Duodenal mucosa (tissue), 2 donors: ENCODE measurements around the gene TMEM138.

ENCODE experiments used
- H3K27ac ChIP-seq: one replicate; pipeline ENCODE4 v1.7.0; 2013; ENCODE audit warnings: low read depth, low read length
- H3K27me3 ChIP-seq, 2 donors: one replicate each; pipeline ENCODE4 v1.7.0; 2013; ENCODE audit warnings: low read length in 2 of 2, control low read depth in 1 of 2; ENCODE audit not compliant: insufficient read depth in 2 of 2, control insufficient read depth in 1 of 2
- H3K36me3 ChIP-seq, 2 donors: one replicate each; pipeline ENCODE4 v1.7.0; 2013; ENCODE audit warnings: low read length in 2 of 2, control low read depth in 1 of 2; ENCODE audit not compliant: insufficient read depth in 2 of 2, control insufficient read depth in 1 of 2
- H3K4me1 ChIP-seq, 2 donors: one replicate each; pipeline ENCODE4 v1.7.0; 2013; ENCODE audit warnings: low read length in 2 of 2, control low read depth in 1 of 2; ENCODE audit not compliant: insufficient read depth in 2 of 2, control insufficient read depth in 1 of 2
- H3K4me3 ChIP-seq, 2 donors: one replicate each; pipeline ENCODE4 v1.7.0; 2013; ENCODE audit warnings: low read length in 2 of 2, low read depth in 1 of 2
- H3K9ac ChIP-seq, 2 donors: one replicate each; pipeline ENCODE4 v1.7.0; 2013; ENCODE audit warnings: low read length in 2 of 2, low read depth in 1 of 2
- H3K9me3 ChIP-seq, 2 donors: one replicate each; pipeline ENCODE4 v1.7.0; 2013; ENCODE audit warnings: low read length in 2 of 2, control low read depth in 1 of 2; ENCODE audit not compliant: control insufficient read depth in 1 of 2

Gene TMEM138

GRCh38 chr11:61350803-61351202 is 11.4 kb upstream of the TMEM138 start:
- Histone ChIP-seq H3K27me3 (no peaks in the 10 kb centered on the region), H3K9me3 (no peaks in the 10 kb centered on the region), H3K36me3 (peaks cover 31 to 69% of the 10 kb centered on the region in 2 donors), H3K4me3 (no peak overlapping the region), H3K27ac (no peak overlapping the region), H3K4me1 (peaks cover 21 to 25% of the 10 kb centered on the region in 2 donors), H3K9ac (no peak overlapping the region)

- Histone ChIP-seq H3K4me3 (no peak overlapping the region), H3K36me3 (peaks cover 27 to 59% of the 10 kb centered on the region in 2 donors), H3K4me1 (peaks cover 9 to 15% of the 10 kb centered on the region in 2 donors), H3K9ac (no peak overlapping the region), H3K27ac (no peak overlapping the region), H3K9me3 (no peaks in the 10 kb centered on the region), H3K27me3 (no peaks in the 10 kb centered on the region)
Observed at GRCh38 chr11:61352038-61352437, 10.1 kb upstream of the TMEM138 start.

GRCh38 chr11:61353131-61354067 is 8.8 kb upstream of the TMEM138 start:
- Histone ChIP-seq H3K9me3 (no peaks in the 10 kb centered on the region), H3K9ac (no peak overlapping the region), H3K4me3 (no peak overlapping the region), H3K27me3 (no peaks in the 10 kb centered on the region), H3K36me3 (peaks cover 25 to 46% of the 10 kb centered on the region in 2 donors), H3K27ac (no peak overlapping the region), H3K4me1 (peaks cover 9 to 24% of the 10 kb centered on the region in 2 donors)

GRCh38 chr11:61354208-61354607 is 8.0 kb upstream of the TMEM138 start:
- Histone ChIP-seq H3K27me3 (no peaks in the 10 kb centered on the region), H3K9me3 (no peaks in the 10 kb centered on the region), H3K9ac (no peak overlapping the region), H3K36me3 (peaks cover 24 to 38% of the 10 kb centered on the region in 2 donors), H3K27ac (peak overlapping the region; percentile 22), H3K4me3 (no peak overlapping the region), H3K4me1 (peaks cover 10 to 27% of the 10 kb centered on the region in 2 donors)

GRCh38 chr11:61356706-61357105 is 5.5 kb upstream of the TMEM138 start:
- Histone ChIP-seq H3K9ac (no peak overlapping the region), H3K4me1 (peaks cover 29 to 47% of the 10 kb centered on the region in 2 donors), H3K27me3 (no peaks in the 10 kb centered on the region), H3K36me3 (peaks cover 11 to 18% of the 10 kb centered on the region in 2 donors), H3K9me3 (no peaks in the 10 kb centered on the region), H3K27ac (no peak overlapping the region), H3K4me3 (no peak overlapping the region)

GRCh38 chr11:61357233-61357893 is 4.8 kb upstream of the TMEM138 start:
- H3K36me3 ChIP-seq = peaks cover 11 to 14% of the 10 kb centered on the region in 2 donors
- no peak overlapping the region for H3K9ac ChIP-seq
- no peak overlapping the region for H3K27ac ChIP-seq
- H3K4me1 ChIP-seq = peaks cover 29 to 47% of the 10 kb centered on the region in 2 donors
- no peaks in the 10 kb centered on the region for H3K27me3 ChIP-seq
- no peak overlapping the region for H3K4me3 ChIP-seq
- H3K9me3 ChIP-seq = no peaks in the 10 kb centered on the region

GRCh38 chr11:61357894-61358239 is 4.3 kb upstream of the TMEM138 start:
- H3K9ac ChIP-seq = no peak overlapping the region
- no peaks in the 10 kb centered on the region for H3K27me3 ChIP-seq
- H3K36me3 ChIP-seq = peaks cover 8 to 13% of the 10 kb centered on the region in 2 donors
- H3K9me3 ChIP-seq = no peaks in the 10 kb centered on the region
- H3K27ac ChIP-seq = no peak overlapping the region
- peaks cover 32 to 46% of the 10 kb centered on the region in 2 donors for H3K4me1 ChIP-seq
- no peak overlapping the region for H3K4me3 ChIP-seq

GRCh38 chr11:61358566-61358965 is 3.6 kb upstream of the TMEM138 start:
- no peaks in the 10 kb centered on the region for H3K27me3 ChIP-seq
- no peak overlapping the region for H3K4me3 ChIP-seq
- H3K9me3 ChIP-seq = no peaks in the 10 kb centered on the region
- H3K36me3 ChIP-seq = peaks cover 1 to 6% of the 10 kb centered on the region in 2 donors
- no peak overlapping the region for H3K9ac ChIP-seq
- peaks cover 33 to 47% of the 10 kb centered on the region in 2 donors for H3K4me1 ChIP-seq
- no peak overlapping the region for H3K27ac ChIP-seq

GRCh38 chr11:61359516-61359915 is 2.7 kb upstream of the TMEM138 start:
- peaks cover 31 to 41% of the 10 kb centered on the region in 2 donors for H3K4me1 ChIP-seq
- H3K9ac ChIP-seq = no peak overlapping the region
- no peak overlapping the region for H3K27ac ChIP-seq
- no peak overlapping the region for H3K4me3 ChIP-seq
- no peaks in the 10 kb centered on the region for H3K9me3 ChIP-seq
- H3K36me3 ChIP-seq = peaks cover 4 to 8% of the 10 kb centered on the region in 2 donors
- no peaks in the 10 kb centered on the region for H3K27me3 ChIP-seq

GRCh38 chr11:61361237-61361740 is 885 bp upstream of the TMEM138 start:
- H3K4me1 ChIP-seq = peaks cover 31 to 41% of the 10 kb centered on the region in 2 donors
- H3K9ac ChIP-seq = peak overlapping the region; percentile 87 to 98
- H3K36me3 ChIP-seq = peaks cover 11 to 16% of the 10 kb centered on the region in 2 donors
- peak overlapping the region; percentile 97 for H3K27ac ChIP-seq
- H3K27me3 ChIP-seq = no peaks in the 10 kb centered on the region
- no peaks in the 10 kb centered on the region for H3K9me3 ChIP-seq
- peak overlapping the region; percentile 80 to 90 for H3K4me3 ChIP-seq
